IMR-90 (cell line): ENCODE results near the gene RPEL1. TPM values are rescaled to one million over a fixed set of nuclear protein-coding genes. Genes with fewer than 3 reads are reported as not detected.

Experiments
- ATAC-seq: fragments of 200-7000 bp; cut with Tn5 transposase; 2 replicates; pipeline ENCODE4 v1.9.1; 2020; ENCODE audit warnings: low read depth, mild to moderate bottlenecking, moderate library complexity
- BruUV-seq: library from RNA; stranded (reverse); fragments of 400-500 nt; replicated peaks from 2 replicates; lab custom pipeline; 2021; lab: Mats Ljungman, UMichigan
- CTCF ChIA-PET: fragments of 300-600 bp; formaldehyde crosslinking; extraction: SDS; loops from one replicate; lab custom pipeline; 2021; ENCODE audit warnings: antibody characterized with exemption; lab: Yijun Ruan, JAX
- POLR2A ChIA-PET: fragments of 300-600 bp; sonication (Branson Sonifier 250); formaldehyde crosslinking; loops from one replicate; lab custom pipeline; 2022; ENCODE audit warnings: antibody characterized with exemption; ENCODE audit not compliant: unreplicated experiment; lab: Charles Lee
- DNase-seq: peaks from one replicate; pipeline ENCODE4 v3.0.0; 2013
- H2AFZ ChIP-seq: replicated peaks from 2 replicates; pipeline ENCODE3; 2013; ENCODE audit warnings: low read length, mild to moderate bottlenecking; ENCODE audit not compliant: poor library complexity
- H2AK5ac ChIP-seq: 2 replicates; pipeline ENCODE4 v1.6.1; 2013; ENCODE audit warnings: low read depth, low read length, inconsistent platforms
- H2AK9ac ChIP-seq: replicated peaks from 2 replicates; pipeline ENCODE3; 2013; ENCODE audit warnings: mild to moderate bottlenecking, low read depth, low read length, moderate library complexity; ENCODE audit not compliant: poor library complexity
- H2BK120ac ChIP-seq: 2 replicates; pipeline ENCODE4 v1.6.1; 2013; ENCODE audit warnings: low read depth, low read length, inconsistent platforms
- H2BK15ac ChIP-seq: 3 replicates; pipeline ENCODE4 v1.6.1; 2013; ENCODE audit warnings: low read depth, low read length, inconsistent platforms
- H2BK20ac ChIP-seq: 2 replicates; pipeline ENCODE4 v1.6.1; 2013; ENCODE audit warnings: low read depth, mild to moderate bottlenecking, inconsistent platforms, low read length, moderate library complexity
- H2BK5ac ChIP-seq: 2 replicates; pipeline ENCODE4 v1.6.1; 2013; ENCODE audit warnings: mild to moderate bottlenecking, low read depth, low read length, inconsistent platforms; ENCODE audit not compliant: poor library complexity, severe bottlenecking
- H3K14ac ChIP-seq: replicated peaks from 2 replicates; pipeline ENCODE4 v1.6.1; 2013; ENCODE audit warnings: low read depth, low read length, inconsistent platforms
- H3K18ac ChIP-seq: 2 replicates; pipeline ENCODE4 v1.6.1; 2013; ENCODE audit warnings: low read depth, low read length, control low read depth
- H3K23ac ChIP-seq: 2 replicates; pipeline ENCODE4 v1.6.1; 2013; ENCODE audit warnings: low read depth, low read length, inconsistent platforms
- H3K27ac ChIP-seq: 2 replicates; pipeline ENCODE4 v1.5.1; 2013; ENCODE audit warnings: mild to moderate bottlenecking, control low read depth, low read length; ENCODE audit not compliant: insufficient read depth
- H3K27me3 ChIP-seq: 2 replicates; pipeline ENCODE4 v1.6.1; 2013; ENCODE audit warnings: low read length; ENCODE audit not compliant: control insufficient read depth, insufficient read depth
- H3K36me3 ChIP-seq: 2 replicates; pipeline ENCODE4 v1.6.1; 2013; ENCODE audit warnings: low read length, mixed read lengths; ENCODE audit not compliant: control insufficient read depth, insufficient read depth
- H3K4ac ChIP-seq: 2 replicates; pipeline ENCODE4 v1.6.1; 2013; ENCODE audit warnings: low read depth, low read length, inconsistent platforms
- H3K4me1 ChIP-seq: 2 replicates; pipeline ENCODE4 v1.6.1; 2013; ENCODE audit warnings: low read length, mixed read lengths; ENCODE audit not compliant: control insufficient read depth, insufficient read depth
- H3K4me2 ChIP-seq: 2 replicates; pipeline ENCODE4 v1.6.1; 2013; ENCODE audit warnings: low read depth, mild to moderate bottlenecking, control low read depth, low read length, moderate library complexity
- H3K4me3 ChIP-seq: 2 replicates; pipeline ENCODE4 v1.5.1; 2013; ENCODE audit warnings: low read depth, mild to moderate bottlenecking, control low read depth, low read length, moderate library complexity; ENCODE audit not compliant: insufficient read depth
- H3K56ac ChIP-seq: 2 replicates; pipeline ENCODE4 v1.6.1; 2013; ENCODE audit warnings: low read length, inconsistent platforms; ENCODE audit not compliant: insufficient read depth; ENCODE audit errors: extremely low read depth
- H3K79me1 ChIP-seq, 2 experiments: 2 replicates each; pipeline ENCODE4 v1.6.1; 2013; ENCODE audit warnings: low read length in 2 of 2, inconsistent platforms in 1 of 2, low read depth in 1 of 2
- H3K9ac ChIP-seq: 2 replicates; pipeline ENCODE4 v1.6.1; 2013; ENCODE audit warnings: low read depth, low read length, control low read depth
- H3K9me1 ChIP-seq: 2 replicates; pipeline ENCODE4 v1.6.1; 2013; ENCODE audit warnings: low read length, inconsistent platforms; ENCODE audit not compliant: insufficient read depth
- H3K9me3 ChIP-seq: 2 replicates; pipeline ENCODE4 v1.6.1; 2013; ENCODE audit warnings: low read length; ENCODE audit not compliant: control insufficient read depth, insufficient read depth
- H4K20me1 ChIP-seq: 2 replicates; pipeline ENCODE4 v1.6.1; 2013; ENCODE audit warnings: low read length, inconsistent platforms; ENCODE audit not compliant: insufficient read depth
- H4K5ac ChIP-seq: 2 replicates; pipeline ENCODE4 v1.6.1; 2013; ENCODE audit warnings: mild to moderate bottlenecking, low read depth, low read length, control low read depth
- H4K8ac ChIP-seq, 2 experiments: 2 replicates each; pipeline ENCODE4 v1.6.1; 2013; ENCODE audit warnings: low read depth in 2 of 2, low read length in 2 of 2, control low read depth in 1 of 2, inconsistent platforms in 1 of 2
- H4K91ac ChIP-seq: 2 replicates; pipeline ENCODE4 v1.6.1; 2013; ENCODE audit warnings: low read depth, low read length, inconsistent platforms; ENCODE audit not compliant: insufficient read depth
- BHLHE40 ChIP-seq: fragments of 150-350 bp; IDR thresholded peaks from 2 replicates; pipeline ENCODE4 v1.6.1; 2016; ENCODE audit warnings: mild to moderate bottlenecking, low read depth, low read length
- CEBPB ChIP-seq: IDR thresholded peaks from 2 replicates; pipeline ENCODE4 v1.6.1; 2012; ENCODE audit warnings: low read depth, low read length, improper control_type of control experiment
- CHD1 ChIP-seq: IDR thresholded peaks from 2 replicates; pipeline ENCODE4 v1.6.1; 2012; ENCODE audit warnings: low read depth, low read length, improper control_type of control experiment
- CTCF ChIP-seq: conservative IDR thresholded peaks from 2 replicates; pipeline ENCODE4 v1.5.1; 2012; ENCODE audit warnings: mild to moderate bottlenecking, low read depth, low read length, improper control_type of control experiment
- FOS ChIP-seq: fragments of 150-350 bp; IDR thresholded peaks from 2 replicates; pipeline ENCODE4 v1.6.1; 2016; ENCODE audit warnings: low read depth, low read length
- MAFK ChIP-seq: IDR thresholded peaks from 2 replicates; pipeline ENCODE4 v1.6.1; 2012; ENCODE audit warnings: low read depth, low read length, improper control_type of control experiment
- MAZ ChIP-seq: IDR thresholded peaks from 2 replicates; pipeline ENCODE4 v1.6.1; 2012; ENCODE audit warnings: low read depth, mild to moderate bottlenecking, low read length, improper control_type of control experiment, moderate library complexity, borderline replicate concordance
- WGBS, 2 experiments: methylation state at CpG; one replicate each; pipeline versions ENCODE4 v1.1.5 to v1.1.7; 2013; ENCODE audit warnings: missing lambda C conversion rate in 2 of 2; ENCODE audit not compliant: insufficient read length in 1 of 2; ENCODE audit errors: extremely low coverage in 2 of 2; 5-methylcytosine and 5-hydroxymethylcytosine counted together
- dilution Hi-C: fragments of 300-500 bp; cut with HindIII; formaldehyde crosslinking; loops from one replicate; pipeline ENCODE4 v1.14.3; 2018; ENCODE audit warnings: low sequenced_read_pairs; ENCODE audit not compliant: unreplicated experiment
- in situ Hi-C: fragments of 300-500 bp; cut with MboI; formaldehyde crosslinking; loops from 3 replicates; pipeline ENCODE4 v1.14.3; 2019; ENCODE audit warnings: low sequenced_read_pairs, inconsistent platforms, mixed read lengths
- intact Hi-C: fragments of 100-400 bp; cut with micrococcal nuclease; formaldehyde crosslinking; loops from 2 replicates; pipeline ENCODE4 v1.10.0; 2022
- polyA plus RNA-seq, 3 experiments: library from polyadenylated mRNA; depleted of rRNA; stranded (reverse); fragments of >200 nt; gene quantifications; 2 replicates each; pipeline ENCODE4 v1.2.3, GENCODE V29; 2012; ENCODE audit warnings: low replicate concordance in 1 of 3
- total RNA-seq: library from RNA; depleted of rRNA; stranded (reverse); fragments of >200 nt; gene quantifications from 2 replicates; pipeline ENCODE4 v1.2.3, GENCODE V29; 2012

RPEL1 gene
- total and polyA plus RNA-seq, 2 of the 4 experiments (the other 2 are of a cell fraction): under 0.01 to 0.26 TPM

GRCh38 chr10:103227416-103227815 lies 18.3 kb upstream of the RPEL1 start:
- Histone ChIP-seq H3K18ac (no peak overlapping the region), H4K91ac (no peak overlapping the region), H3K14ac (no peak overlapping the region), H2AK9ac (no peak overlapping the region), H2BK15ac (no peak overlapping the region; the same call in 2 of the 3 replicates), H3K4ac (no peak overlapping the region), H3K4me3 (no peak overlapping the region), H4K5ac (no peak overlapping the region), H3K4me1 (peaks cover 15% of the 10 kb centered on the region), H3K9me3 (peaks cover 9% of the 10 kb centered on the region), H2BK120ac (peak overlapping the region; percentile 37; the same call in 1 of the 2 replicates), H2AK5ac (peak overlapping the region; percentile 68; the same call in 1 of the 2 replicates), H3K79me1 (peaks cover 0 to 11% of the 10 kb centered on the region in 2 experiments; a peak in 1 of 4 replicates), H3K36me3 (no peaks in the 10 kb centered on the region), H3K9me1 (peaks cover 3% of the 10 kb centered on the region), H2BK5ac (no peak overlapping the region), H3K23ac (no peak overlapping the region), H3K27ac (no peak overlapping the region), H4K8ac (no peak overlapping the region), H2AFZ (no peak overlapping the region), H3K56ac (no peak overlapping the region), H3K4me2 (no peak overlapping the region), H3K27me3 (no peaks in the 10 kb centered on the region), H3K9ac (no peak overlapping the region), H4K20me1 (no peaks in the 10 kb centered on the region), H2BK20ac (peak overlapping the region; percentile 57)
- BruUV-seq: no TSS peak
- TF ChIP-seq FOS: no peak
- 0 out of 2 replicates have a peak, but pooled peaks have one; percentile 30 for TF ChIP-seq CEBPB
- no peak for TF ChIP-seq CTCF
- TF ChIP-seq MAFK: no peak
- TF ChIP-seq MAZ: no peak
- TF ChIP-seq CHD1: no peak
- no peak for TF ChIP-seq BHLHE40
- intact Hi-C loops (no loop called here), in situ Hi-C loops (no loop called here), dilution Hi-C loops (no loop called here)
- WGBS, 2 experiments: no CpG with 5 or more reads among the region's 1 CpG
- peak; percentile 29 for DNase-seq
- no peak for ATAC-seq
- POLR2A ChIA-PET: interaction anchor here (0.5 to 0.6 kb wide), 2 partner anchors 11 to 44 kb away, joined by 3 read pairs; no protein-coding TSS in a partner anchor
- CTCF ChIA-PET: interaction anchor here (0.7 to 1.8 kb wide), 2 partner anchors 12 to 23 kb away, joined by 4 read pairs; no protein-coding TSS in a partner anchor
